HUES48 (cell line): Measurements from ENCODE around the gene WNT1.

ENCODE experiments used
- H3K27ac ChIP-seq: one replicate; pipeline ENCODE4 v1.7.0; 2013; ENCODE audit warnings: low read depth, low read length, inconsistent platforms
- H3K27me3 ChIP-seq: 2 replicates; pipeline ENCODE4 v1.6.1; 2013; ENCODE audit warnings: mild to moderate bottlenecking, low read length; ENCODE audit not compliant: control insufficient read depth, insufficient read depth
- H3K36me3 ChIP-seq: 2 replicates; pipeline ENCODE4 v1.6.1; 2013; ENCODE audit warnings: low read length; ENCODE audit not compliant: control insufficient read depth, insufficient read depth
- H3K4me1 ChIP-seq: 2 replicates; pipeline ENCODE4 v1.6.1; 2013; ENCODE audit warnings: mild to moderate bottlenecking, low read length; ENCODE audit not compliant: control insufficient read depth, insufficient read depth
- H3K4me3 ChIP-seq: 2 replicates; pipeline ENCODE4 v1.5.1; 2013; ENCODE audit warnings: mild to moderate bottlenecking, low read depth, low read length
- H3K9ac ChIP-seq: 2 replicates; pipeline ENCODE4 v1.6.1; 2013; ENCODE audit warnings: mild to moderate bottlenecking, low read depth, low read length, moderate library complexity
- H3K9me3 ChIP-seq: 2 replicates; pipeline ENCODE4 v1.6.1; 2013; ENCODE audit warnings: low read length; ENCODE audit not compliant: control insufficient read depth, insufficient read depth

WNT1 gene

GRCh38 chr12:48982397-48983080, 4.4 kb downstream of the WNT1 start:
- Histone ChIP-seq H3K36me3 (no peaks in the 10 kb centered on the region), H3K4me3 (no peak overlapping the region), H3K27me3 (peaks cover 98% of the 10 kb centered on the region)

GRCh38 chr12:48985475-48985897, 7.4 kb downstream of the WNT1 start:
- Histone ChIP-seq H3K9me3 (no peaks in the 10 kb centered on the region), H3K9ac (no peak overlapping the region), H3K27me3 (peaks cover 83% of the 10 kb centered on the region), H3K36me3 (no peaks in the 10 kb centered on the region), H3K4me3 (no peak overlapping the region), H3K27ac (no peak overlapping the region), H3K4me1 (peaks cover 7% of the 10 kb centered on the region; the same call in 1 of the 2 replicates)

More at GRCh38 chr12:48982397-48983080, 4.4 kb downstream of the WNT1 start:
- H3K9ac ChIP-seq = no peak overlapping the region
- H3K4me1 ChIP-seq = peaks cover 26% of the 10 kb centered on the region
- H3K9me3 ChIP-seq = no peaks in the 10 kb centered on the region
- H3K27ac ChIP-seq = no peak overlapping the region

GRCh38 chr12:48985901-48986300, 7.8 kb downstream of the WNT1 start:
- no peak overlapping the region for H3K9ac ChIP-seq
- H3K27ac ChIP-seq = no peak overlapping the region
- H3K36me3 ChIP-seq = no peaks in the 10 kb centered on the region
- H3K9me3 ChIP-seq = no peaks in the 10 kb centered on the region
- H3K4me1 ChIP-seq = peaks cover 4% of the 10 kb centered on the region; the same call in 1 of the 2 replicates
- no peak overlapping the region for H3K4me3 ChIP-seq
- peaks cover 83% of the 10 kb centered on the region for H3K27me3 ChIP-seq

- no peak overlapping the region for H3K4me3 ChIP-seq
- no peaks in the 10 kb centered on the region for H3K4me1 ChIP-seq
- no peak overlapping the region for H3K9ac ChIP-seq
- H3K27ac ChIP-seq = no peak overlapping the region
- H3K27me3 ChIP-seq = peaks cover 75% of the 10 kb centered on the region
- no peaks in the 10 kb centered on the region for H3K9me3 ChIP-seq
- H3K36me3 ChIP-seq = no peaks in the 10 kb centered on the region
These were observed 8.7 kb downstream of the WNT1 start for GRCh38 chr12:48986720-48987291.

GRCh38 chr12:48988030-48988649, 10.0 kb downstream of the WNT1 start:
- Histone ChIP-seq H3K4me1 (no peaks in the 10 kb centered on the region), H3K9ac (no peak overlapping the region), H3K27me3 (peaks cover 70% of the 10 kb centered on the region), H3K36me3 (no peaks in the 10 kb centered on the region), H3K27ac (no peak overlapping the region), H3K9me3 (no peaks in the 10 kb centered on the region), H3K4me3 (no peak overlapping the region)

GRCh38 chr12:48990552-48990951, 12.4 kb downstream of the WNT1 start:
- H3K27me3 ChIP-seq = peaks cover 69% of the 10 kb centered on the region
- no peak overlapping the region for H3K9ac ChIP-seq
- H3K27ac ChIP-seq = no peak overlapping the region
- no peaks in the 10 kb centered on the region for H3K4me1 ChIP-seq
- H3K9me3 ChIP-seq = no peaks in the 10 kb centered on the region
- no peaks in the 10 kb centered on the region for H3K36me3 ChIP-seq
- no peak overlapping the region for H3K4me3 ChIP-seq

GRCh38 chr12:48991247-48992050, 13.3 kb downstream of the WNT1 start:
- Histone ChIP-seq H3K27me3 (peaks cover 69% of the 10 kb centered on the region), H3K9ac (no peak overlapping the region), H3K9me3 (no peaks in the 10 kb centered on the region), H3K4me1 (no peaks in the 10 kb centered on the region), H3K4me3 (no peak overlapping the region), H3K36me3 (no peaks in the 10 kb centered on the region), H3K27ac (no peak overlapping the region)

GRCh38 chr12:48993787-48994186, 15.7 kb downstream of the WNT1 start:
- no peak overlapping the region for H3K9ac ChIP-seq
- H3K27ac ChIP-seq = no peak overlapping the region
- H3K9me3 ChIP-seq = no peaks in the 10 kb centered on the region
- no peaks in the 10 kb centered on the region for H3K36me3 ChIP-seq
- peaks cover 73% of the 10 kb centered on the region for H3K27me3 ChIP-seq
- no peak overlapping the region for H3K4me3 ChIP-seq
- H3K4me1 ChIP-seq = no peaks in the 10 kb centered on the region

- H3K27me3 ChIP-seq = peaks cover 74% of the 10 kb centered on the region
- H3K36me3 ChIP-seq = no peaks in the 10 kb centered on the region
- no peaks in the 10 kb centered on the region for H3K9me3 ChIP-seq
- no peak overlapping the region for H3K4me3 ChIP-seq
- H3K27ac ChIP-seq = no peak overlapping the region
- H3K9ac ChIP-seq = no peak overlapping the region
- H3K4me1 ChIP-seq = 0 out of 2 replicates have a peak, but pooled peaks cover under 1% of the 10 kb centered on the region
These were observed 16.3 kb downstream of the WNT1 start for GRCh38 chr12:48994224-48995085.
